Upper lobe of right lung (tissue), 1 donor: ENCODE data around the gene MAGEA2. TPM values are rescaled to one million over a fixed set of nuclear protein-coding genes. Genes with fewer than 3 reads are reported as not detected.
"Not testable (repeated sequence)": the region's sequence is repeated elsewhere in the genome, so short reads cannot be mapped to it uniquely, and the experiment has no call there.

Experiments used
- ATAC-seq: fragments of 200-7000 bp; cut with Tn5 transposase; one replicate; pipeline ENCODE4 v1.9.1; 2020; ENCODE audit warnings: mild to moderate bottlenecking, moderate library complexity
- DNase-seq: peaks from one replicate; pipeline ENCODE4 v3.0.0-alpha.2; 2020
- H3K27ac ChIP-seq: fragments of 200-600 bp; one replicate; pipeline ENCODE4 v1.8.0; 2022
- H3K27me3 ChIP-seq: fragments of 200-600 bp; one replicate; pipeline ENCODE4 v1.8.0; 2022; ENCODE audit warnings: mild to moderate bottlenecking
- H3K36me3 ChIP-seq: fragments of 200-600 bp; one replicate; pipeline ENCODE4 v1.8.0; 2022
- H3K4me1 ChIP-seq: fragments of 200-600 bp; one replicate; pipeline ENCODE4 v1.8.0; 2022
- H3K4me3 ChIP-seq: fragments of 200-600 bp; one replicate; pipeline ENCODE4 v1.8.0; 2022; ENCODE audit warnings: mild to moderate bottlenecking
- H3K9me3 ChIP-seq: fragments of 200-600 bp; one replicate; pipeline ENCODE4 v1.8.0; 2022
- intact Hi-C: fragments of 100-400 bp; cut with DNase I; formaldehyde crosslinking; loops from one replicate; pipeline ENCODE4 v1.11.0; 2022
- total RNA-seq: library from RNA; stranded (reverse); fragmentation: NEBNext Ultra II Directional; extraction: Animal tissue kit (Norgen Biotek cat#: 25700); gene quantifications from one replicate; pipeline ENCODE4 v1.2.1, GENCODE V29; 2021
- TF ChIP-seq, protein P1 (sequence below): fragments of 200-600 bp; IDR thresholded peaks from one replicate; pipeline ENCODE4 v1.8.0; 2022; ENCODE audit warnings: antibody characterized with exemption
- donor health status: DM: no; HTN: yes; CAD: no; lungs with severe emphysema.

The MAGEA2 gene
- total RNA-seq, 1 donor from 2014 or later, result not detected

DNA sequence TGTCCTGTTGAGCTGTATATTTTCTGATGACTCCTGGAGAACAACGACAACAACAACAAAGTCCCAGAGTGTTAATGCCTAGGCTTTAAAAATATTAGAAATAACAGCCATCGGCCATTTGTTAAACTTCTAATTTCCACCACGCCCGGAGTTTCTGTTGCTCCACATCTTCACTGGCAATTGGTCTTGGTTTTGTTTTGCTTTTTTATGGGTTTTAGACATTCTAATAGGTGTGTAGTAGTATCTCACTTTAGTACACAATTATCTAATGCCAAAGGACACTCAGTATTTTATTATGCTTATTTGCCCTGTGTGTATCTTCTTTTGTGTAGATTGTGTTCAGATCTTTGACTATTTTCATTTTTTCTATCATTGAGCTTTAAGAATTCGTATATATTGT lies 15.1 kb downstream of the MAGEA2 start:
- Histone ChIP-seq H3K9me3 (no peaks in the 10 kb centered on the region), H3K27me3 (no peaks in the 10 kb centered on the region), H3K4me1 (no peaks in the 10 kb centered on the region), H3K36me3 (no peaks in the 10 kb centered on the region), H3K27ac (no peak overlapping the region), H3K4me3 (no peak overlapping the region)
- no peak for DNase-seq
- no peak for ATAC-seq
- intact Hi-C loops, result no loop called here
- TF ChIP-seq, protein P1, sequence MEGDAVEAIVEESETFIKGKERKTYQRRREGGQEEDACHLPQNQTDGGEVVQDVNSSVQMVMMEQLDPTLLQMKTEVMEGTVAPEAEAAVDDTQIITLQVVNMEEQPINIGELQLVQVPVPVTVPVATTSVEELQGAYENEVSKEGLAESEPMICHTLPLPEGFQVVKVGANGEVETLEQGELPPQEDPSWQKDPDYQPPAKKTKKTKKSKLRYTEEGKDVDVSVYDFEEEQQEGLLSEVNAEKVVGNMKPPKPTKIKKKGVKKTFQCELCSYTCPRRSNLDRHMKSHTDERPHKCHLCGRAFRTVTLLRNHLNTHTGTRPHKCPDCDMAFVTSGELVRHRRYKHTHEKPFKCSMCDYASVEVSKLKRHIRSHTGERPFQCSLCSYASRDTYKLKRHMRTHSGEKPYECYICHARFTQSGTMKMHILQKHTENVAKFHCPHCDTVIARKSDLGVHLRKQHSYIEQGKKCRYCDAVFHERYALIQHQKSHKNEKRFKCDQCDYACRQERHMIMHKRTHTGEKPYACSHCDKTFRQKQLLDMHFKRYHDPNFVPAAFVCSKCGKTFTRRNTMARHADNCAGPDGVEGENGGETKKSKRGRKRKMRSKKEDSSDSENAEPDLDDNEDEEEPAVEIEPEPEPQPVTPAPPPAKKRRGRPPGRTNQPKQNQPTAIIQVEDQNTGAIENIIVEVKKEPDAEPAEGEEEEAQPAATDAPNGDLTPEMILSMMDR, result no peak

DNA sequence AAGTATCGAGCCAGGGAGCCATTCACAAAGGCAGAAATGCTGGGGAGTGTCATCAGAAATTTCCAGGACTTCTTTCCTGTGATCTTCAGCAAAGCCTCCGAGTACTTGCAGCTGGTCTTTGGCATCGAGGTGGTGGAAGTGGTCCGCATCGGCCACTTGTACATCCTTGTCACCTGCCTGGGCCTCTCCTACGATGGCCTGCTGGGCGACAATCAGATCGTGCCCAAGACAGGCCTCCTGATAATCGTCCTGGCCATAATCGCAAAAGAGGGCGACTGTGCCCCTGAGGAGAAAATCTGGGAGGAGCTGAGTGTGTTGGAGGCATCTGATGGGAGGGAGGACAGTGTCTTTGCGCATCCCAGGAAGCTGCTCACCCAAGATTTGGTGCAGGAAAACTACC lies 17.1 kb downstream of the MAGEA2 start:
- H3K9me3 ChIP-seq, intact Hi-C loops, H3K4me3 ChIP-seq, H3K27me3 ChIP-seq, DNase-seq, H3K27ac ChIP-seq, ATAC-seq, H3K36me3 ChIP-seq, H3K4me1 ChIP-seq: not testable (repeated sequence)

DNA sequence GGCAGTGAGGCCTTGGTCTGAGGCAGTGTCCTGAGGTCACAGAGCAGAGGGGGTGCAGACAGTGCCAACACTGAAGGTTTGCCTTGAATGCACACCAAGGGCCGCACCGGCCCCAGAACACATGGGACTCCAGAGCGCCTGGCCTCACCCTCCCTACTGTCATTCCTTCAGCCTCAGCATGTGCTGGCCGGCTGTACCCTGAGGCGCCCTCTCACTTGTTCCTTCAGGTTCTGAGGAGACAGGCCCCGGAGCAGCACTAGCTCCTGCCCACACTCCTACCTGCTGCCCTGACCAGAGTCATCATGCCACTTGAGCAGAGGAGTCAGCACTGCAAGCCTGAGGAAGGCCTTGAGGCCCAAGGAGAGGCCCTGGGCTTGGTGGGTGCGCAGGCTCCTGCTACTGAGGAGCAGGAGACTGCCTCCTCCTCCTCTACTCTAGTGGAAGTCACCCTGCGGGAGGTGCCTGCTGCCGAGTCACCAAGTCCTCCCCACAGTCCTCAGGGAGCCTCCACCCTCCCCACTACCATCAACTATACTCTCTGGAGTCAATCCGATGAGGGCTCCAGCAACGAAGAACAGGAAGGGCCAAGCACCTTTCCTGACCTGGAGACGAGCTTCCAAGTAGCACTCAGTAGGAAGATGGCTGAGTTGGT lies 17.7 kb downstream of the MAGEA2 start:
- ATAC-seq (no peak), DNase-seq (no peak)
- no peaks in the 10 kb centered on the region for H3K36me3 ChIP-seq
- no peaks in the 10 kb centered on the region for H3K9me3 ChIP-seq
- no peaks in the 10 kb centered on the region for H3K4me1 ChIP-seq
- H3K27me3 ChIP-seq, result no peaks in the 10 kb centered on the region
- intact Hi-C loops, result no loop called here
- no peak overlapping the region for H3K27ac ChIP-seq
- H3K4me3 ChIP-seq, result no peak overlapping the region
- TF ChIP-seq, protein P1, result no peak

DNA sequence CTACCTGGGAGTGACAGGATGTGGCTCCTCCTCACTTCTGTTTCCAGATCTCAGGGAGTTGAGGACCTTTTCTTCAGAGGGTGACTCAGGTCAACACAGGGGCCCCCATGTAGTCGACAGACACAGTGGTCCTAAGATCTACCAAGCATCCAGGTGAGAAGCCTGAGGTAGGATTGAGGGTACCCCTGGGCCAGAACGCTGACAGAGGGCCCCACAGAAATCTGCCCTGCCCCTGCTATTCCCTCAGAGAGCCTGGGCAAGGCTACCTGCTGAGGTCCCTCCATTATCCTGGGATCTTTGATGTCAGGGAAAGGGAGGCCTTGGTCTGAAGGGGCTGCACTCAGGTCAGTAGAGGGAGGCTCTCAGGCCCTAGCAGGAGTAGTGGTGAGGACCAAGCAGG lies 18.5 kb downstream of the MAGEA2 start:
- H3K4me1 ChIP-seq, result no peaks in the 10 kb centered on the region
- H3K4me3 ChIP-seq, result no peak overlapping the region
- no peaks in the 10 kb centered on the region for H3K36me3 ChIP-seq
- no peaks in the 10 kb centered on the region for H3K27me3 ChIP-seq
- no peak overlapping the region for H3K27ac ChIP-seq
- DNase-seq (no peak), ATAC-seq (no peak)
- no peaks in the 10 kb centered on the region for H3K9me3 ChIP-seq
- TF ChIP-seq, protein P1, result no peak
- intact Hi-C loops, result no loop called here

DNA sequence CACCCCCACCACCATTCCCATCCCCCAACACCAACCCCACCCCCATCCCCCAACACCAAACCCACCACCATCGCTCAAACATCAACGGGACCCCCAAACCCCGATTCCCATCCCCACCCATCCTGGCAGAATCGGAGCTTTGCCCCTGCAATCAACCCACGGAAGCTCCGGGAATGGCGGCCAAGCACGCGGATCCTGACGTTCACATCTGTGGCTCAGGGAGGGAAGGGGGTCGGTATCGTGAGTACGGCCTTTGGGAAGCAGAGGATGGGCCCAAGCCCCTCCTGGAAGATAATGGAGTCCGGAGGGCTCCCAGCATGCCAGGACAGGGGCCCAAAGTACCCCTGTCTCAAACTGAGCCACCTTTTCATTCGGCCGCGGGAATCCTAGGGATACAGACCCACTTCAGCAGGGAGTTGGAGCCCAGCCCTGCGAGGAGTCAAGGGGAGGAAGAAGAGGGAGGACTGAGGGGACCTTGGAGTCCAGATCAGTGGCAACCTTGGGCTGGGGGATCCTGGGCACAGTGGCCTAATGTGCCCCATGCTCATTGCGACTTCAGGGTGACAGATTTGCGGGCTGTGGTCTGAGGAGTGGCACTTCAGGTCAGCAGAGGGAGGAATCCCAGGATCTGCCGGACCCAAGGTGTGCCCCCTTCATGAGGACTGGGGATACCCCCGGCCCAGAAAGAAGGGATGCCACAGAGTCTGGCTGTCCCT lies 19.3 kb downstream of the MAGEA2 start:
- ATAC-seq, H3K9me3 ChIP-seq, DNase-seq, H3K27me3 ChIP-seq, H3K36me3 ChIP-seq, H3K27ac ChIP-seq, H3K4me1 ChIP-seq, intact Hi-C loops, H3K4me3 ChIP-seq: not testable (repeated sequence)

DNA sequence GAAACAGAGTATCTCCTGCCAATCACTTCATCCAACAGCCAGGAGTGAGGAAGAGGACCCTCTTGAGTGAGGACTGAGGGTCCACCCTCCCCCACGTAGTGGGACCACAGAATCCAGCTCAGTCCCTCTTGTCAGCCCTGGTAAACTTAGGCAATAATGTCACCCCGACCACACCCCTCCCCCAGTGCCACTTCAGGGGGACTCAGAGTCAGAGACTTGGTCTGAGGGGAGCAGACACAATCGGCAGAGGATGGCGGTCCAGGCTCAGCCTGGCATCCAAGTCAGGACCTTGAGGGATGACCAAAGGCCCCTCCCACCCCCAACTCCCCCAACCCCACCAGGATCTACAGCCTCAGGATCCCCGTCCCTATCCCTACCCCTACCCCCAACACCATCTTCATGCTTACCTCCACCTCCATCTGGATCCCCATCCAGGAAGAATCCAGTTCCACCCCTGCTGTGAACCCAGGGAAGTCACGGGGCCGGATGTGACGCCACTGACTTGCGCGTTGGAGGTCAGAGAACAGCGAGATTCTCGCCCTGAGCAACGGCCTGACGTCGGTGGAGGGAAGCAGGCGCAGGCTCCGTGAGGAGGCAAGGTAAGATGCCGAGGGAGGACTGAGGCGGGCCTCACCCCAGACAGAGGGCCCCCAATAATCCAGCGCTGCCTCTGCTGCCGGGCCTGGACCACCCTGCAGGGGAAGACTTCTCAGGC lies 20.2 kb downstream of the MAGEA2 start, which contains the start of the genes CSAG1 and MAGEA12:
Gene CSAG1, minus strand, starts transcription at position 461 of the 715 bp plus-strand sequence. CDS start 1,261 bp downstream, outside the sequence.
Gene MAGEA12, plus strand, starts transcription at position 497 of the 715 bp plus-strand sequence. CDS start 2,405 bp downstream, outside the sequence.
- no peaks in the 10 kb centered on the region for H3K9me3 ChIP-seq
- intact Hi-C loops, result no loop called here
- H3K27me3 ChIP-seq, result no peaks in the 10 kb centered on the region
- DNase-seq (no peak), ATAC-seq (no peak)
- TF ChIP-seq, protein P1, result no peak
- no peak within 1 kb of the TSS for H3K4me3 ChIP-seq
- no peak within 1 kb of the TSS for H3K27ac ChIP-seq
- H3K4me1 ChIP-seq, result no peaks in the 10 kb centered on the region
- no peaks in the 10 kb centered on the region for H3K36me3 ChIP-seq
